ENCODE results near the gene C16orf89. TPM values are rescaled to one million over a fixed set of nuclear protein-coding genes. Genes with fewer than 3 reads are reported as not detected.

Gene C16orf89
- polyA plus RNA-seq, 1 of the 3 experiments (the other 2 are of a cell fraction): not detected

DNA sequence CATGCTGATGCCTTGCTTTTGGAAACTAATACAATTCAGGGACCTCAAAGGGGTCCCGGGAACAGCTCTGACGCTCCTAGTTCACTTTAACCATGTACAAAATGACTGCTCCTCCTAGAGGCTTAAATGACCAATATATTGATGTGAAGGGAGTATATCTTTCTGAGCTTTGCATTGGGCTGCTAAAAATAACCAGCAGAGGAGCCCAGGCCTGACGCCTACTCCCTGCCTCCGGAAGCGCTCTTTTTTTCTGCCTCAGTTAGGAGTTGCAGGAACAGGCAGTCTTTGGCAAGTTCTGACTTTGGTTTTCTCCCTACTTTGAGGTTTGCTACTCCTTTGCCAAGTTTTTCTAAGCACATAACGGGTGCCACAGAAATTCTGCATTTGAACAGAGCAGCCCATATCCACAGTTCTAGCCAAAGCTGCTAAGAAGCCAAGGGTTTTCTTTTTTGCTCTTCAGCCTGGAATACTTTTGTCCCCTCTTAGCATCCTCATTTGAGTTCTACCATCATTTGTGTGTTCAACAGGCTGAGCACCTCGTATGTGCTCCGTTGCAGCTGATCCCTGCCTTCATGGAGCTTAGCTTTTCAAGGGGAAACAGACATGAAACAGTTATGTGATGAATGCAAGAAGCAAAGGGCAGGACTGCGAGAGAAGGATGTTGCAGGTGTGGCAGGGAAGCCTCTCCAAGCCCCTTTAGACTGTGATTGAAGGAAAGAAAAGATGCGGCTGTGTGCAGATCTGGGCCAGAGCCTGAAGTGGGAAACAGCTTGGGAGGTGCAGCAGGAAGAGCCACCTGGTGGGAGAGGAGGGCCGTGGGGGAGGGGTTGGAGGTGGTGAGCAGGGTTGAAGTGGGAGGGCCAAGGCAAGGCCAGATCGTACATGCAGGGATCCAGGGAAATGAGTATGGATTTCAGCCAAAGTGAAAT is 29.3 kb downstream of the C16orf89 start:
- Histone ChIP-seq H3F3A (replicated peaks; ENCODE audit: insufficient read depth) (no peaks in the 10 kb centered on the region), H3K9ac (no peak overlapping the region), H3K4me2 (no peak overlapping the region), H3K9me2 (no peaks in the 10 kb centered on the region), H3K4me3 (ENCODE audit: low read depth in 2 of 2, low read length in 1 of 2) (no peak overlapping the region), H2AFZ (ENCODE audit: low read depth) (no peak overlapping the region), H3K79me2 (ENCODE audit: insufficient read depth) (no peaks in the 10 kb centered on the region), H3K4me1 (ENCODE audit: control insufficient read depth in 1 of 2, insufficient read depth in 2 of 2, low read depth in 1 of 2, low read length in 1 of 2) (peaks cover 0 to 12% of the 10 kb centered on the region in 2 experiments; a peak in 2 of 4 replicates), H3K27ac (ENCODE audit: low read depth in 2 of 2, low read length in 1 of 2) (no peak overlapping the region), H3K27me3 (ENCODE audit: insufficient read depth) (peaks cover 6% of the 10 kb centered on the region; the same call in 1 of the 2 replicates), H3K9me3 (no peaks in the 10 kb centered on the region), H4K20me1 (ENCODE audit: insufficient read depth) (no peaks in the 10 kb centered on the region), H3K36me3 (replicated peaks in 1 of 2; ENCODE audit: control insufficient read depth in 1 of 2, insufficient read depth in 2 of 2, low read length in 1 of 2) (no peaks in the 10 kb centered on the region)
- CTCF ChIA-PET: interaction anchor here (0.6 to 1.6 kb wide), 3 partner anchors 9 to 34 kb away, joined by 3 read pairs; no protein-coding TSS in a partner anchor
- WGBS (ENCODE audit: low lambda C conversion rate): 50% methylated on average over 12 of the region's 12 CpGs
- TF ChIP-seq, protein P1, sequence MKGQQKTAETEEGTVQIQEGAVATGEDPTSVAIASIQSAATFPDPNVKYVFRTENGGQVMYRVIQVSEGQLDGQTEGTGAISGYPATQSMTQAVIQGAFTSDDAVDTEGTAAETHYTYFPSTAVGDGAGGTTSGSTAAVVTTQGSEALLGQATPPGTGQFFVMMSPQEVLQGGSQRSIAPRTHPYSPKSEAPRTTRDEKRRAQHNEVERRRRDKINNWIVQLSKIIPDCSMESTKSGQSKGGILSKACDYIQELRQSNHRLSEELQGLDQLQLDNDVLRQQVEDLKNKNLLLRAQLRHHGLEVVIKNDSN (IDR thresholded peaks at IDR 0.05; ENCODE audit: borderline replicate concordance, low read depth): no peak
- no peak for TF ChIP-seq FOXJ3 (CRISPR knock-in tag; IDR thresholded peaks at IDR 0.05)
- no peak for TF ChIP-seq RXRA (IDR thresholded peaks at IDR 0.05; ENCODE audit: borderline replicate concordance, low read depth)
- TF ChIP-seq RAD21 (IDR thresholded peaks at IDR 0.05; ENCODE audit: low read length): no peak
- TF ChIP-seq, protein P2, sequence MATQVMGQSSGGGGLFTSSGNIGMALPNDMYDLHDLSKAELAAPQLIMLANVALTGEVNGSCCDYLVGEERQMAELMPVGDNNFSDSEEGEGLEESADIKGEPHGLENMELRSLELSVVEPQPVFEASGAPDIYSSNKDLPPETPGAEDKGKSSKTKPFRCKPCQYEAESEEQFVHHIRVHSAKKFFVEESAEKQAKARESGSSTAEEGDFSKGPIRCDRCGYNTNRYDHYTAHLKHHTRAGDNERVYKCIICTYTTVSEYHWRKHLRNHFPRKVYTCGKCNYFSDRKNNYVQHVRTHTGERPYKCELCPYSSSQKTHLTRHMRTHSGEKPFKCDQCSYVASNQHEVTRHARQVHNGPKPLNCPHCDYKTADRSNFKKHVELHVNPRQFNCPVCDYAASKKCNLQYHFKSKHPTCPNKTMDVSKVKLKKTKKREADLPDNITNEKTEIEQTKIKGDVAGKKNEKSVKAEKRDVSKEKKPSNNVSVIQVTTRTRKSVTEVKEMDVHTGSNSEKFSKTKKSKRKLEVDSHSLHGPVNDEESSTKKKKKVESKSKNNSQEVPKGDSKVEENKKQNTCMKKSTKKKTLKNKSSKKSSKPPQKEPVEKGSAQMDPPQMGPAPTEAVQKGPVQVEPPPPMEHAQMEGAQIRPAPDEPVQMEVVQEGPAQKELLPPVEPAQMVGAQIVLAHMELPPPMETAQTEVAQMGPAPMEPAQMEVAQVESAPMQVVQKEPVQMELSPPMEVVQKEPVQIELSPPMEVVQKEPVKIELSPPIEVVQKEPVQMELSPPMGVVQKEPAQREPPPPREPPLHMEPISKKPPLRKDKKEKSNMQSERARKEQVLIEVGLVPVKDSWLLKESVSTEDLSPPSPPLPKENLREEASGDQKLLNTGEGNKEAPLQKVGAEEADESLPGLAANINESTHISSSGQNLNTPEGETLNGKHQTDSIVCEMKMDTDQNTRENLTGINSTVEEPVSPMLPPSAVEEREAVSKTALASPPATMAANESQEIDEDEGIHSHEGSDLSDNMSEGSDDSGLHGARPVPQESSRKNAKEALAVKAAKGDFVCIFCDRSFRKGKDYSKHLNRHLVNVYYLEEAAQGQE (IDR thresholded peaks at IDR 0.05; ENCODE audit: low read depth, low read length): no peak
- TF ChIP-seq, protein P3, sequence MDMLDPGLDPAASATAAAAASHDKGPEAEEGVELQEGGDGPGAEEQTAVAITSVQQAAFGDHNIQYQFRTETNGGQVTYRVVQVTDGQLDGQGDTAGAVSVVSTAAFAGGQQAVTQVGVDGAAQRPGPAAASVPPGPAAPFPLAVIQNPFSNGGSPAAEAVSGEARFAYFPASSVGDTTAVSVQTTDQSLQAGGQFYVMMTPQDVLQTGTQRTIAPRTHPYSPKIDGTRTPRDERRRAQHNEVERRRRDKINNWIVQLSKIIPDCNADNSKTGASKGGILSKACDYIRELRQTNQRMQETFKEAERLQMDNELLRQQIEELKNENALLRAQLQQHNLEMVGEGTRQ (IDR thresholded peaks at IDR 0.05; ENCODE audit: borderline replicate concordance, low read depth, low read length): no peak
- no peak for TF ChIP-seq SMC3 (IDR thresholded peaks at IDR 0.05; ENCODE audit: low read depth, low read length)
- TF ChIP-seq, protein P4, sequence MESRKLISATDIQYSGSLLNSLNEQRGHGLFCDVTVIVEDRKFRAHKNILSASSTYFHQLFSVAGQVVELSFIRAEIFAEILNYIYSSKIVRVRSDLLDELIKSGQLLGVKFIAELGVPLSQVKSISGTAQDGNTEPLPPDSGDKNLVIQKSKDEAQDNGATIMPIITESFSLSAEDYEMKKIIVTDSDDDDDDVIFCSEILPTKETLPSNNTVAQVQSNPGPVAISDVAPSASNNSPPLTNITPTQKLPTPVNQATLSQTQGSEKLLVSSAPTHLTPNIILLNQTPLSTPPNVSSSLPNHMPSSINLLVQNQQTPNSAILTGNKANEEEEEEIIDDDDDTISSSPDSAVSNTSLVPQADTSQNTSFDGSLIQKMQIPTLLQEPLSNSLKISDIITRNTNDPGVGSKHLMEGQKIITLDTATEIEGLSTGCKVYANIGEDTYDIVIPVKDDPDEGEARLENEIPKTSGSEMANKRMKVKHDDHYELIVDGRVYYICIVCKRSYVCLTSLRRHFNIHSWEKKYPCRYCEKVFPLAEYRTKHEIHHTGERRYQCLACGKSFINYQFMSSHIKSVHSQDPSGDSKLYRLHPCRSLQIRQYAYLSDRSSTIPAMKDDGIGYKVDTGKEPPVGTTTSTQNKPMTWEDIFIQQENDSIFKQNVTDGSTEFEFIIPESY (IDR thresholded peaks at IDR 0.05; ENCODE audit: borderline replicate concordance, low read depth): no peak
- no peak for TF ChIP-seq ELF1 (IDR thresholded peaks at IDR 0.05)
- TF ChIP-seq CHD2 (IDR thresholded peaks at IDR 0.05; ENCODE audit: low read length, partially characterized antibody): no peak
- POLR2A ChIA-PET: no interaction called here
- no peak for DNase-seq

Measured in SK-N-SH (cell line).